ENCODE measurements around the gene CACNG4. TPM values are rescaled to one million over a fixed set of nuclear protein-coding genes. Genes with fewer than 3 reads are reported as not detected.

CACNG4 gene
- total RNA-seq, 4 donors from 2014 or later: 0.56 to 2.2 (median 1.1) TPM; not detected in 1

DNA sequence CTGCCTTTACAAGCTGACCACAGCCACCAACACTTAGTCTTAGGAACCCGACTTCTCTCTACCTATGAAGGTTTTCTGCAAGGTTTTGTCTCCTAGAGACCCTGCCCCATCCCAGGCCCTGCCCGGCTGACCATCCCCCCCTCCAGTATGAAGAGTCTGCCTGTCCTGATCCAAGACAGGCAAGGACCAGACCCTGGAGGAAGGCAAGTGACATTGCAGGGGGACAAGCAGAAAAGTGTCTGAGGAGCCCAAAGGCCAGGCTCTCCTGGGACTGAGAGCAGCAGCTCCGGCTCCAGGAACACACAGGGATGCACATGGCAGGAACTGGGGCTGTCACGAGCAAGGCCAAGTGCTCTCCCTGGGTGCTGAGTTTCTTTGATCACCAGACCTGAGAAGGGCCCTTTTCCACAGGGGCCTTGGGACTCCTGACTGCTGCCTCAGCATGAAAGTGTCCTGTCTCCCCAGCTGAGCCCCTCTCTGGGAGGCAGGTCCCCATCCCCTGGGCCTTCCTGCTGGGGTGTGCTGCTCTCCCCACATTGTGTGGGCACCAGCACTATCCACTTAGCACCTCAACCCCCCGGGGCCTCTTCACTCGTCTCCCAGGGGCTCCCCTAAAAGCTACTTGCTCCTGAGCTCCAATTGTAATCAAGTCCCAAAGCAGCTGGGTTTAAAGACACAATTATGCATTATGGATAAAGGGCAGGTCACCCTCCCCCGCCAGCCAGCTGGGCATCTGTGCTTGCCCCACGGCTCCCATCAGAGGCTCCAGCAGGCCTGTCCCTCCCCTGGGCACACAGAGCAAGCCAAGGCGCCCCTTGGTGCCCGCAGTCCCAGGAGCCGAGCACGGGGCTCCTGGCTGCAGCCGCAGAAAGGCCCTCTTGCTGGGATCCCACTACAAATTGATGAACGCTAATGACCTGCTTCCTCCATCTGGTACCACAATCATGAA, 11.6 kb upstream of the CACNG4 start:
- no peak for TF ChIP-seq CTCF (IDR thresholded peaks at IDR 0.05)
- no peak for ATAC-seq (ENCODE audit: low FRiP score)
- no peak for DNase-seq (ENCODE audit: low spot score)

DNA sequence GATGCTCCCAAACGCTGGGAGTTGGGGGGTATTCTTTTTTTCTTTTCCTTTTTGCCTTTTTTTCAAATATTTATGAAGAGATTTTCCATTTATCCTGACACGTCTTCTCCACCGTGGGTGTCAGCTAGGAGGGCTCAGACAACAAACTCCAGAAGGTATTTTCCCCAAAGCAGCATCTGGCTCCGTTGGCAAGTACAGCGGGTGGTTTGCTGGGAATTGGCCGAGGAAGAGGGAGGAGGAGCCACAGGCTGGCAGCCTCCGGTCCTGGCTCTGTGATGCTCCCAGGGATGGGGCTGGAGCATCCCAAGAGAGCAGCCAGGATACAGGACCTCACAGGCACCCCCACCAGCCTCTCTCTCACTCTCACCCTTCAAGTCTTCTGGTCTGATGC, 10.9 kb upstream of the CACNG4 start:
- no peak for TF ChIP-seq CTCF (IDR thresholded peaks at IDR 0.05)
- ATAC-seq (ENCODE audit: low FRiP score) (no peak), DNase-seq (ENCODE audit: low spot score) (no peak)

DNA sequence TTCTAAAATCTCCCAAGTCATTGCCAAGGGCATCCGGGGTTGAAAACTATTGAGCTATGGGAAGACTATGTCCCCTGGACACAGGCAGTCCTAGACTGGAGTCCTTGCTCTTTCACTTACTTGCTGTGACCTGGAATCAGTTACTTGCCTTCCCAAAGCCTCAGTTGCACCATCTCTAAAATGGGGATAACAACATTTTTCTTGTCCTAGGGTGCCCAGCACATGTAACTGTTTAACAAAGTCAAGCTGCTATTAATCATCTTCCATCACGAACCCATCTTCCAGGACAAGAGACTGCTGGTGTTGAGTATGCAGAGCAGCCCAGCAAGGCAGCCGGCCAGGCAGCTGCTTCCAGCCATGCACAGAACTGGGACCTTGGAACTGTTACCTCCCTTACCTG, 9.9 kb upstream of the CACNG4 start:
- ATAC-seq (ENCODE audit: low FRiP score) (no peak), DNase-seq (ENCODE audit: low spot score) (no peak)
- TF ChIP-seq CTCF (IDR thresholded peaks at IDR 0.05): no peak

GRCh38 chr17:66955821-66956220, 8.7 kb upstream of the CACNG4 start:
- TF ChIP-seq CTCF (IDR thresholded peaks at IDR 0.05): no peak
- DNase-seq (ENCODE audit: low spot score) (no peak), ATAC-seq (ENCODE audit: low FRiP score) (no peak)

- no peak for TF ChIP-seq CTCF (IDR thresholded peaks at IDR 0.05)
- DNase-seq (ENCODE audit: low spot score): no peak
- ATAC-seq (ENCODE audit: low FRiP score): no peak
These were observed 7.6 kb upstream of the CACNG4 start for GRCh38 chr17:66956941-66957340.

GRCh38 chr17:66957343-66957742, 7.2 kb upstream of the CACNG4 start:
- ATAC-seq (ENCODE audit: low FRiP score): no peak
- TF ChIP-seq CTCF (IDR thresholded peaks at IDR 0.05): no peak
- no peak for DNase-seq (ENCODE audit: low spot score)
